ENCODE results near the gene PPM1H. TPM values are rescaled to one million over a fixed set of nuclear protein-coding genes. Genes with fewer than 3 reads are reported as not detected.
"Not testable (repeated sequence)": the region's sequence is repeated elsewhere in the genome, so short reads cannot be mapped to it uniquely, and the experiment has no call there.

The PPM1H gene
- total RNA-seq, 1 donor = 13.4 TPM

DNA sequence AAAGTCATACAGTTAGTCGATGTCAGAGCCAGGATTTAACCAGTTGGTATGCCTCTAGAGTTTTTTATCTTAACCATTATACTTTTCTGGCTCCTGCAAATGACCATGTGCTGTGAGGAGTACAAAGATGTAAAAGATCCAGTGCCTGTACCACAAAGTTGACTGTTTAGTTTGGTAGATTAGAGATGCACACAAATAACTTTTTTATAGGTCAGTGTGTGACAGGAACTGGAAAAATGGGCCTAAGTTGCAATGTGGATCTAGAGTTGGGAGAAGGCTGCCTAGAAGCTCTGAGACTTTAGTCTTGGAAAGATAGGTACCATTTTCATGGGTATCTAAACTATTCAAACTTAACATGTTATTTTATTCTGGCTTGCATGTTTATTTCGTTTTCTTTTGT lies 32.8 kb upstream of the PPM1H start:
- no peak overlapping the region for H2AFZ ChIP-seq (ENCODE audit: low read length)
- no peak overlapping the region for H3K27ac ChIP-seq (ENCODE audit: low read depth, low read length)
- H3K4me2 ChIP-seq (ENCODE audit: insufficient read depth, low read length) = no peak overlapping the region
- TF ChIP-seq CTCF (IDR thresholded peaks at IDR 0.05; ENCODE audit: extremely low read depth, low read depth, low read length) = no peak
- H3K36me3 ChIP-seq (ENCODE audit: insufficient read depth, low read length) = no peaks in the 10 kb centered on the region
- H3K79me2 ChIP-seq (ENCODE audit: insufficient read depth, low read length) = no peaks in the 10 kb centered on the region
- DNase-seq (ENCODE audit: insufficient read length, low spot score, missing footprints) = peak; percentile 27
- H3K4me3 ChIP-seq (ENCODE audit: insufficient read depth, low read length) = no peak overlapping the region
- H3K27me3 ChIP-seq (ENCODE audit: insufficient read depth, low read length) = no peaks in the 10 kb centered on the region
- no peaks in the 10 kb centered on the region for H4K20me1 ChIP-seq (ENCODE audit: insufficient read depth, low read length)
- no peaks in the 10 kb centered on the region for H3K9me3 ChIP-seq (ENCODE audit: low read depth, low read length)
- H3K4me1 ChIP-seq (ENCODE audit: insufficient read depth, low read length) = no peaks in the 10 kb centered on the region

DNA sequence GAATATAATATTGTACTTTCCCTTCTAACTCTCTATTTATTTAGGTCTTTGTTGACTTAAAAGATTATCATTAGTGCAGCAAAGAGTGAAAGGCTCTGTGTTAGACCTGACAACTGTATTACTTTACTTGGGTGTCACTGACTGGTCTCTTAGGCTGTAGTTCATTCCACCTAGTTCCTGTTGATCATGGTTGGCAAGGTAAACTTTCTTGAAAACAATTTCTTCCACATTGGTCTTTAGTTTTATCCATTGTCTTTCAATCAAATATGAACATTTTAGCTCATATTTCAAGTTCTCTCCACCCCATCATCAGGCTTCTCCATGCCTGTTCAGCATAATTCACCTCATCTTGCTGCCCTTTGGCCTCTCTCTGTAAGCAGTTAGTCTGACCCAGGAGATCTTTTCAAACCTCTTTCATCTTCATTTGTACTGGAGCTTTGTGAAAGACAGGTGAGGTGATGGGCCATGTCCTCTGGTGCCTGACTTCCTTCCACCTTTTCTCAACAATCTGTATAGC lies 32.1 kb upstream of the PPM1H start:
- Histone ChIP-seq H3K4me1 (ENCODE audit: insufficient read depth, low read length) (no peaks in the 10 kb centered on the region), H3K27me3 (ENCODE audit: insufficient read depth, low read length) (no peaks in the 10 kb centered on the region), H3K27ac (ENCODE audit: low read depth, low read length) (no peak overlapping the region), H3K79me2 (ENCODE audit: insufficient read depth, low read length) (no peaks in the 10 kb centered on the region), H4K20me1 (ENCODE audit: insufficient read depth, low read length) (no peaks in the 10 kb centered on the region), H3K9me3 (ENCODE audit: low read depth, low read length) (no peaks in the 10 kb centered on the region), H3K4me3 (ENCODE audit: insufficient read depth, low read length) (no peak overlapping the region), H3K4me2 (ENCODE audit: insufficient read depth, low read length) (no peak overlapping the region), H2AFZ (ENCODE audit: low read length) (no peak overlapping the region), H3K36me3 (ENCODE audit: insufficient read depth, low read length) (no peaks in the 10 kb centered on the region)
- DNase-seq (ENCODE audit: insufficient read length, low spot score, missing footprints) = no peak
- no peak for TF ChIP-seq CTCF (IDR thresholded peaks at IDR 0.05; ENCODE audit: extremely low read depth, low read depth, low read length)

DNA sequence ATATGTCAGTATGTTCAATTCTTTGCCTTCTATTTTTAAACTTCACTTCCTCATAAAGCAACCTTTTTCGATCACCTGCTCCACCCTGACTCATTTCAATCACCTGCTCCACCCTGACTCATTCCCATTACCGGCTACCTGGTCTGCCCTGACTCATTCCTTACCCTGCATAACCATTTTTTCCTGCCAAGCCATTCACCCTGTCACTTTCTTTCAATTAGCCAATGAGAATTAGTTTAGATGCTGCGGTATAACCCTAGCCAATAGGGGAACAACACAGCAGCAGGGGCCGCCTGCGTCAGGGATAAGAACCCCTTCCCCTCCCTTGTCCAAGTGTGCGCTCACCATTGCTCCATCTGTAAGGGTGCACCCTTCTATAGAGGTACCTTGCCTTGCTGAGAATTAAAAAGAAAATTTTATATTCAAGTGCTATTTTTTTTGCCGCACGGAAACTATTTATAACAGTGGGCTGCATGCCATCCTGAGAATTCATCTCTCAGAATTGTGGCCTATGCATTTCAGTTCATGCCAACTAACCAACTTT lies 31.6 kb upstream of the PPM1H start:
- H3K79me2 ChIP-seq (ENCODE audit: insufficient read depth, low read length); H4K20me1 ChIP-seq (ENCODE audit: insufficient read depth, low read length); H3K4me1 ChIP-seq (ENCODE audit: insufficient read depth, low read length); H2AFZ ChIP-seq (ENCODE audit: low read length); DNase-seq (ENCODE audit: insufficient read length, low spot score, missing footprints); H3K9me3 ChIP-seq (ENCODE audit: low read depth, low read length); H3K4me2 ChIP-seq (ENCODE audit: insufficient read depth, low read length); H3K36me3 ChIP-seq (ENCODE audit: insufficient read depth, low read length); H3K4me3 ChIP-seq (ENCODE audit: insufficient read depth, low read length); H3K27ac ChIP-seq (ENCODE audit: low read depth, low read length); H3K27me3 ChIP-seq (ENCODE audit: insufficient read depth, low read length): not testable (repeated sequence)

GRCh38 chr12:62965700-62966099 lies 30.8 kb upstream of the PPM1H start:
- H3K79me2 ChIP-seq (ENCODE audit: insufficient read depth, low read length); H3K4me3 ChIP-seq (ENCODE audit: insufficient read depth, low read length); H3K4me1 ChIP-seq (ENCODE audit: insufficient read depth, low read length); H3K27ac ChIP-seq (ENCODE audit: low read depth, low read length); H4K20me1 ChIP-seq (ENCODE audit: insufficient read depth, low read length); H3K27me3 ChIP-seq (ENCODE audit: insufficient read depth, low read length); H3K4me2 ChIP-seq (ENCODE audit: insufficient read depth, low read length); DNase-seq (ENCODE audit: insufficient read length, low spot score, missing footprints); H3K9me3 ChIP-seq (ENCODE audit: low read depth, low read length); H2AFZ ChIP-seq (ENCODE audit: low read length); H3K36me3 ChIP-seq (ENCODE audit: insufficient read depth, low read length): not testable (repeated sequence)

GRCh38 chr12:62965242-62965641 lies 30.3 kb upstream of the PPM1H start:
- not testable (repeated sequence) for H3K9me3 ChIP-seq (ENCODE audit: low read depth, low read length); H3K4me2 ChIP-seq (ENCODE audit: insufficient read depth, low read length); H2AFZ ChIP-seq (ENCODE audit: low read length); H4K20me1 ChIP-seq (ENCODE audit: insufficient read depth, low read length); H3K27ac ChIP-seq (ENCODE audit: low read depth, low read length); H3K36me3 ChIP-seq (ENCODE audit: insufficient read depth, low read length); H3K27me3 ChIP-seq (ENCODE audit: insufficient read depth, low read length); H3K79me2 ChIP-seq (ENCODE audit: insufficient read depth, low read length); DNase-seq (ENCODE audit: insufficient read length, low spot score, missing footprints); H3K4me1 ChIP-seq (ENCODE audit: insufficient read depth, low read length); H3K4me3 ChIP-seq (ENCODE audit: insufficient read depth, low read length)

All from osteoblast (primary cell).